HEK293T (cell line): ENCODE results near the gene TPSG1.

ENCODE experiments used
- CTBP1 ChIP-seq: fragments of 450-650 bp; IDR thresholded peaks from 2 replicates; pipeline ENCODE4 v1.6.1; 2016; ENCODE audit warnings: borderline replicate concordance
- ELF4 ChIP-seq: fragments of 450-650 bp; IDR thresholded peaks from 2 replicates; pipeline ENCODE4 v1.6.1; 2017; ENCODE audit warnings: antibody characterized with exemption
- FOXA1 ChIP-seq: fragments of 450-650 bp; IDR thresholded peaks from 2 replicates; pipeline ENCODE4 v1.6.1; 2016; ENCODE audit warnings: mild to moderate bottlenecking
- FOXM1 ChIP-seq: fragments of 450-650 bp; IDR thresholded peaks from 2 replicates; pipeline ENCODE4 v1.6.1; 2017; ENCODE audit warnings: mild to moderate bottlenecking, borderline replicate concordance
- NFRKB ChIP-seq: fragments of 450-650 bp; IDR thresholded peaks from 2 replicates; pipeline ENCODE4 v1.6.1; 2016; ENCODE audit warnings: mild to moderate bottlenecking, moderate library complexity
- TARDBP ChIP-seq: fragments of 450-650 bp; IDR thresholded peaks from 2 replicates; pipeline ENCODE4 v1.6.1; 2016

GRCh38 chr16:1218930-1219611 is 6.0 kb downstream of the TPSG1 start:
- TF ChIP-seq FOXM1 (no peak), FOXA1 (no peak), TARDBP (no peak), ELF4 (no peak), NFRKB (no peak), CTBP1 (no peak)
